ENCODE data around the gene MPDU1. TPM values are rescaled to one million over a fixed set of nuclear protein-coding genes. Genes with fewer than 3 reads are reported as not detected.

MPDU1 gene
- total and polyA plus RNA-seq, 2 of the 13 experiments (the other 11 are each of a cell fraction or from before 2014, with no cell fraction given), result 112 to 167 TPM

DNA sequence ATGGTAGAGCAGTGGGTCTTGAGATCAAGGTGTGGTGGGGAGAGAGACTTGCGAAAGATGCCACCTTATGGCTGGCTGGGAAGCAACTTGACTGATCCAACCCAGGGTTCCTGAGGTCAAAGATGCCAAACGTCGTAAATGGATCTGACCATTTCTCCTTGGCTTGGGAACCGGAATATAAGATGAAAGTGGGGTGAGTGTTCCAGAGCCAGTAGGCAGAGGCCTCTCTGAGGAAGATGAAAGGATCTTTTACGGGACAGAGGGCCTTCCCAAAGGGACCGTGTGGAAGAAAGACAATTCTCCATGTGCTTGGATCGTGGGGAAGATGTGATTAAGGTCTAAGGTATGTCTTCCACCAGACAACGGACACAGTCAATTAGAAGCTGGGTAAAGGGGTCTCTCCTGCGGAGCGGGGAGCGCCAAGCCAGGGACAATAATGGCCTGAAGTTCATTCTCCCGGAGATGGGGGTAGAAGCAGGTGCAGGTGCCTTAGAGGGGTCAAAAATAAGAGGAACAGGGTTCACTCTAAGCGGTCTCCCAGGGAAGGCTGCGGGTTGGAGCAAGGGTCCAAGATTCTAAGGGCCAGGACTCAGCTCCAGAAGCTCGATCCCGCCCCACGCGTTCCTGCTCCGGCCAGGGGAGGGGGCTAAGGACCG, 30.2 kb downstream of the MPDU1 start (continued):
- TF ChIP-seq HDAC2 (CRISPR knock-in tag; IDR thresholded peaks at IDR 0.05) (0 out of 2 replicates have a peak, but pooled peaks have one; percentile 31), NFE2 (CRISPR knock-in tag; IDR thresholded peaks at IDR 0.05) (no peak), DPF2 (CRISPR knock-in tag; IDR thresholded peaks at IDR 0.05; ENCODE audit: borderline replicate concordance, low read depth) (no peak), TRAFD1 (CRISPR knock-in tag; IDR thresholded peaks at IDR 0.05; ENCODE audit: borderline replicate concordance) (no peak), GATAD1 (CRISPR knock-in tag; IDR thresholded peaks at IDR 0.05) (no peak), CEBPG (CRISPR knock-in tag; IDR thresholded peaks at IDR 0.05) (0 out of 2 replicates have a peak, but pooled peaks have one; percentile 9), ZNF746 (CRISPR knock-in tag; IDR thresholded peaks at IDR 0.05) (no peak), RBM22 (optimal IDR thresholded peaks at IDR 0.05; ENCODE audit: low read length) (no peak), ZNF562 (CRISPR knock-in tag; IDR thresholded peaks at IDR 0.05; ENCODE audit: borderline replicate concordance) (no peak), GTF2F1 (IDR thresholded peaks at IDR 0.05; ENCODE audit: low read length) (no peak), POLR2AphosphoS2 (IDR thresholded peaks at IDR 0.05; ENCODE audit: low read depth, low read length) (no peak), RBFOX2 (IDR thresholded peaks at IDR 0.05; ENCODE audit: low read depth, low read length) (no peak), ETS1 (CRISPR knock-in tag; IDR thresholded peaks at IDR 0.05) (no peak), NR2F2 (IDR thresholded peaks at IDR 0.05; ENCODE audit: borderline replicate concordance, low read depth) (no peak), ZNF607 (CRISPR knock-in tag; IDR thresholded peaks at IDR 0.05; ENCODE audit: borderline replicate concordance) (peak; percentile 27; the same call in 1 of the 2 replicates), REL (CRISPR knock-in tag; conservative IDR thresholded peaks at IDR 0.05) (no peak), MXD4 (CRISPR knock-in tag; IDR thresholded peaks at IDR 0.05) (no peak), PREB (CRISPR knock-in tag; IDR thresholded peaks at IDR 0.05) (no peak), PHF20 (CRISPR knock-in tag; IDR thresholded peaks at IDR 0.05) (peak; percentile 55; the same call in 1 of the 2 replicates), ZNF34 (CRISPR knock-in tag; IDR thresholded peaks at IDR 0.05; ENCODE audit: borderline replicate concordance) (no peak), MEF2D (CRISPR knock-in tag; IDR thresholded peaks at IDR 0.05) (no peak), ZNF546 (CRISPR knock-in tag; conservative IDR thresholded peaks at IDR 0.05) (0 out of 2 replicates have a peak, but pooled peaks have one; percentile 43)
- TF ChIP-seq, protein P1, sequence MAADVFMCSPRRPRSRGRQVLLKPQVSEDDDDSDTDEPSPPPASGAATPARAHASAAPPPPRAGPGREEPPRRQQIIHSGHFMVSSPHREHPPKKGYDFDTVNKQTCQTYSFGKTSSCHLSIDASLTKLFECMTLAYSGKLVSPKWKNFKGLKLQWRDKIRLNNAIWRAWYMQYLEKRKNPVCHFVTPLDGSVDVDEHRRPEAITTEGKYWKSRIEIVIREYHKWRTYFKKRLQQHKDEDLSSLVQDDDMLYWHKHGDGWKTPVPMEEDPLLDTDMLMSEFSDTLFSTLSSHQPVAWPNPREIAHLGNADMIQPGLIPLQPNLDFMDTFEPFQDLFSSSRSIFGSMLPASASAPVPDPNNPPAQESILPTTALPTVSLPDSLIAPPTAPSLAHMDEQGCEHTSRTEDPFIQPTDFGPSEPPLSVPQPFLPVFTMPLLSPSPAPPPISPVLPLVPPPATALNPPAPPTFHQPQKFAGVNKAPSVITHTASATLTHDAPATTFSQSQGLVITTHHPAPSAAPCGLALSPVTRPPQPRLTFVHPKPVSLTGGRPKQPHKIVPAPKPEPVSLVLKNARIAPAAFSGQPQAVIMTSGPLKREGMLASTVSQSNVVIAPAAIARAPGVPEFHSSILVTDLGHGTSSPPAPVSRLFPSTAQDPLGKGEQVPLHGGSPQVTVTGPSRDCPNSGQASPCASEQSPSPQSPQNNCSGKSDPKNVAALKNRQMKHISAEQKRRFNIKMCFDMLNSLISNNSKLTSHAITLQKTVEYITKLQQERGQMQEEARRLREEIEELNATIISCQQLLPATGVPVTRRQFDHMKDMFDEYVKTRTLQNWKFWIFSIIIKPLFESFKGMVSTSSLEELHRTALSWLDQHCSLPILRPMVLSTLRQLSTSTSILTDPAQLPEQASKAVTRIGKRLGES (CRISPR knock-in tag; IDR thresholded peaks at IDR 0.05; ENCODE audit: borderline replicate concordance), result no peak

Data from HepG2 (cell line).